Esophagus squamous epithelium (tissue), 4 donors: Measurements from ENCODE around the gene SCG2.

ENCODE experiments used
- POLR2A ChIP-seq, 4 donors: fragments of 450-650 bp; IDR thresholded peaks; one replicate each; pipeline ENCODE4 v1.6.1; 2017; ENCODE audit warnings: antibody characterized with exemption in 4 of 4, mild to moderate bottlenecking in 4 of 4, moderate library complexity in 3 of 4
- TF ChIP-seq, protein P1 (sequence below), 6 experiments: fragments of 450-650 bp in 4 of 6; fragments of 200-600 bp in 2 of 6; sonication (generic) in 2 of 6; IDR thresholded peaks; one replicate each; pipeline ENCODE4 v1.5.1; 2016 to 2019; ENCODE audit warnings: antibody characterized with exemption in 6 of 6, mild to moderate bottlenecking in 4 of 6, moderate library complexity in 4 of 6

DNA sequence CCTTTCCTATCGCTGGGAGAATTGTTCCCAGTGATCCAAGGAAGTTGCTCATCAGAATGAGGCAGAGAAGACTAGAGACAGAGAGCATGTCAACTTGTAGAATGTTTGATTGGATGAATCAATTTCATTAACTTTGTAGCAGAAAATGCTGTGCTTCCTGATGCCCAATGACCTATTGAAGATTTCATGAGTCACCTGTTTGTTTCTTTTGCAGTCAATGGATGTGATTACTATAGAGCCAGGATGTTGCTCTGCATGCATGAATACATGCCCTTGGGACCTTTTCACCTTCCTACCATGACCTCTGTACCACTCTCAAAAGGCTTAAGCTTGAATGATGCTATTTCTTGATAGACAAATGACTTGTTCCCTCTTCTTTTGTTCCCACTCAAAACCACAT, 23.3 kb downstream of the SCG2 start:
- TF ChIP-seq, protein P1, sequence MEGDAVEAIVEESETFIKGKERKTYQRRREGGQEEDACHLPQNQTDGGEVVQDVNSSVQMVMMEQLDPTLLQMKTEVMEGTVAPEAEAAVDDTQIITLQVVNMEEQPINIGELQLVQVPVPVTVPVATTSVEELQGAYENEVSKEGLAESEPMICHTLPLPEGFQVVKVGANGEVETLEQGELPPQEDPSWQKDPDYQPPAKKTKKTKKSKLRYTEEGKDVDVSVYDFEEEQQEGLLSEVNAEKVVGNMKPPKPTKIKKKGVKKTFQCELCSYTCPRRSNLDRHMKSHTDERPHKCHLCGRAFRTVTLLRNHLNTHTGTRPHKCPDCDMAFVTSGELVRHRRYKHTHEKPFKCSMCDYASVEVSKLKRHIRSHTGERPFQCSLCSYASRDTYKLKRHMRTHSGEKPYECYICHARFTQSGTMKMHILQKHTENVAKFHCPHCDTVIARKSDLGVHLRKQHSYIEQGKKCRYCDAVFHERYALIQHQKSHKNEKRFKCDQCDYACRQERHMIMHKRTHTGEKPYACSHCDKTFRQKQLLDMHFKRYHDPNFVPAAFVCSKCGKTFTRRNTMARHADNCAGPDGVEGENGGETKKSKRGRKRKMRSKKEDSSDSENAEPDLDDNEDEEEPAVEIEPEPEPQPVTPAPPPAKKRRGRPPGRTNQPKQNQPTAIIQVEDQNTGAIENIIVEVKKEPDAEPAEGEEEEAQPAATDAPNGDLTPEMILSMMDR (IDR thresholded peaks at IDR 0.05), result no peak
- TF ChIP-seq POLR2A (IDR thresholded peaks at IDR 0.05), result no peak
